Glutamatergic neuron (in vitro differentiated cells): Measurements from ENCODE around the gene SLC12A8. TPM values are rescaled to one million over a fixed set of nuclear protein-coding genes. Genes with fewer than 3 reads are reported as not detected.
A peak's percentile ranks its signal among the peaks of the same experiment; 100 is the strongest.

Source experiments
- DNase-seq: peaks from one replicate; pipeline ENCODE4 v3.0.0; 2022
- H3K27ac Mint-ChIP-seq: one replicate; pipeline ENCODE4 v1.8.0; 2020; ENCODE audit warnings: mild to moderate bottlenecking, mixed read lengths, inconsistent platforms; ENCODE audit not compliant: unreplicated experiment
- H3K27me3 Mint-ChIP-seq: one replicate; pipeline ENCODE4 v1.8.0; 2020; ENCODE audit warnings: mild to moderate bottlenecking, moderate library complexity, mixed read lengths, inconsistent platforms; ENCODE audit not compliant: unreplicated experiment
- H3K36me3 Mint-ChIP-seq: one replicate; pipeline ENCODE4 v1.8.0; 2020; ENCODE audit warnings: mild to moderate bottlenecking, mixed read lengths, inconsistent platforms; ENCODE audit not compliant: unreplicated experiment
- H3K4me1 Mint-ChIP-seq: one replicate; pipeline ENCODE4 v1.8.0; 2020; ENCODE audit warnings: mild to moderate bottlenecking, low read depth, mixed read lengths, inconsistent platforms; ENCODE audit not compliant: unreplicated experiment
- H3K4me3 Mint-ChIP-seq: one replicate; pipeline ENCODE4 v1.8.0; 2020; ENCODE audit warnings: mild to moderate bottlenecking, mixed read lengths, inconsistent platforms; ENCODE audit not compliant: unreplicated experiment
- H3K9me3 Mint-ChIP-seq: one replicate; pipeline ENCODE4 v1.8.0; 2020; ENCODE audit warnings: mild to moderate bottlenecking, moderate library complexity, mixed read lengths, inconsistent platforms; ENCODE audit not compliant: unreplicated experiment
- CTCF ChIP-seq: fragments of 200-600 bp; sonication (generic); IDR thresholded peaks from one replicate; pipeline ENCODE4 v1.5.0; 2021; ENCODE audit not compliant: partially characterized antibody, unreplicated experiment
- total RNA-seq: library from RNA; stranded (reverse); fragmentation: NEBNext Ultra II Directional; extraction: Animal tissue kit (Norgen Biotek cat#: 25700); gene quantifications from one replicate; pipeline ENCODE4 v1.2.1, GENCODE V29; 2021; ENCODE audit not compliant: unreplicated experiment

The SLC12A8 gene
- total RNA-seq, 1 donor from 2014 or later: 2.4 TPM

GRCh38 chr3:125050488-125051090, 162.0 kb downstream of the SLC12A8 start:
- peaks cover 6% of the 10 kb centered on the region for H3K27me3 Mint-ChIP-seq
- H3K36me3 Mint-ChIP-seq: peaks cover 9% of the 10 kb centered on the region
- no peak for TF ChIP-seq CTCF
- DNase-seq: no peak
- peaks cover 22% of the 10 kb centered on the region for H3K9me3 Mint-ChIP-seq
- peaks cover 66% of the 10 kb centered on the region for H3K4me1 Mint-ChIP-seq
- H3K4me3 Mint-ChIP-seq: peak overlapping the region; percentile 64
- peak overlapping the region; percentile 65 for H3K27ac Mint-ChIP-seq

- H3K4me3 Mint-ChIP-seq: no peak overlapping the region
- H3K9me3 Mint-ChIP-seq: peaks cover 7% of the 10 kb centered on the region
- H3K27me3 Mint-ChIP-seq: peaks cover 6% of the 10 kb centered on the region
- no peak for DNase-seq
- H3K4me1 Mint-ChIP-seq: peaks cover 52% of the 10 kb centered on the region
- peaks cover 9% of the 10 kb centered on the region for H3K36me3 Mint-ChIP-seq
- H3K27ac Mint-ChIP-seq: no peak overlapping the region
- TF ChIP-seq CTCF: no peak
Measured at GRCh38 chr3:125048282-125048681, 164.3 kb downstream of the SLC12A8 start.

GRCh38 chr3:125045965-125046364, 166.6 kb downstream of the SLC12A8 start:
- Mint-ChIP-seq H3K27me3 (peaks cover 4% of the 10 kb centered on the region), H3K36me3 (peaks cover 9% of the 10 kb centered on the region), H3K4me1 (peaks cover 45% of the 10 kb centered on the region), H3K4me3 (no peak overlapping the region), H3K9me3 (peaks cover 7% of the 10 kb centered on the region), H3K27ac (no peak overlapping the region)
- no peak for DNase-seq
- no peak for TF ChIP-seq CTCF

- Mint-ChIP-seq H3K9me3 (peaks cover 7% of the 10 kb centered on the region), H3K36me3 (peaks cover 4% of the 10 kb centered on the region), H3K27ac (no peak overlapping the region), H3K27me3 (peaks cover 4% of the 10 kb centered on the region), H3K4me3 (no peak overlapping the region), H3K4me1 (peaks cover 41% of the 10 kb centered on the region)
- no peak for TF ChIP-seq CTCF
- DNase-seq: no peak
Measured at GRCh38 chr3:125045194-125045593, 167.4 kb downstream of the SLC12A8 start.

GRCh38 chr3:125043599-125044151, 168.9 kb downstream of the SLC12A8 start:
- TF ChIP-seq CTCF: no peak
- H3K4me3 Mint-ChIP-seq: peak overlapping the region; percentile 78
- peaks cover 6% of the 10 kb centered on the region for H3K9me3 Mint-ChIP-seq
- peaks cover 47% of the 10 kb centered on the region for H3K4me1 Mint-ChIP-seq
- DNase-seq: no peak
- H3K27me3 Mint-ChIP-seq: peaks cover 4% of the 10 kb centered on the region
- H3K27ac Mint-ChIP-seq: no peak overlapping the region
- H3K36me3 Mint-ChIP-seq: peaks cover 4% of the 10 kb centered on the region
